Central memory CD8-positive, alpha-beta T cell (primary cell): ENCODE measurements around the gene SLC6A19.

Experiments
- ATAC-seq: fragments of 150-1000 bp; cut with Tn5 transposase; replicated peaks from 2 replicates; pipeline ENCODE4 v1.10.0; 2022; ENCODE audit warnings: mild to moderate bottlenecking, moderate FRiP score, moderate number of reproducible peaks; ENCODE audit not compliant: poor library complexity, severe bottlenecking; ENCODE audit errors: extremely low read depth
- DNase-seq, 2 donors: peaks; one replicate each; pipeline ENCODE4 v3.0.0; 2021; ENCODE audit warnings: low spot score in 2 of 2
- H3K27ac Mint-ChIP-seq: one replicate; pipeline ENCODE4 v1.8.0; 2022; ENCODE audit warnings: low read depth, mild to moderate bottlenecking, moderate library complexity, mixed read lengths
- H3K27me3 Mint-ChIP-seq: one replicate; pipeline ENCODE4 v1.8.0; 2022; ENCODE audit warnings: mixed read lengths
- H3K36me3 Mint-ChIP-seq: one replicate; pipeline ENCODE4 v1.8.0; 2022; ENCODE audit warnings: mild to moderate bottlenecking, moderate library complexity, mixed read lengths; ENCODE audit not compliant: insufficient read depth
- H3K4me1 Mint-ChIP-seq: one replicate; pipeline ENCODE4 v1.8.0; 2022; ENCODE audit warnings: mixed read lengths
- H3K4me3 Mint-ChIP-seq: one replicate; pipeline ENCODE4 v1.8.0; 2022; ENCODE audit warnings: mild to moderate bottlenecking, moderate library complexity, mixed read lengths
- H3K9me3 Mint-ChIP-seq: one replicate; pipeline ENCODE4 v1.8.0; 2022; ENCODE audit warnings: mixed read lengths

Gene SLC6A19

GRCh38 chr5:1213508-1214162 is 12.2 kb downstream of the SLC6A19 start:
- ATAC-seq (no peak), DNase-seq (no peak)
- no peaks in the 10 kb centered on the region for H3K4me1 Mint-ChIP-seq
- H3K27me3 Mint-ChIP-seq: peaks cover 21% of the 10 kb centered on the region
- no peak overlapping the region for H3K4me3 Mint-ChIP-seq
- no peak overlapping the region for H3K27ac Mint-ChIP-seq
- no peaks in the 10 kb centered on the region for H3K9me3 Mint-ChIP-seq
- no peaks in the 10 kb centered on the region for H3K36me3 Mint-ChIP-seq

GRCh38 chr5:1214163-1214935 is 13.0 kb downstream of the SLC6A19 start:
- DNase-seq (no peak), ATAC-seq (no peak)
- Mint-ChIP-seq H3K27me3 (peaks cover 28% of the 10 kb centered on the region), H3K36me3 (no peaks in the 10 kb centered on the region), H3K9me3 (no peaks in the 10 kb centered on the region), H3K4me1 (no peaks in the 10 kb centered on the region), H3K27ac (no peak overlapping the region), H3K4me3 (no peak overlapping the region)

- Mint-ChIP-seq H3K4me3 (no peak overlapping the region), H3K27ac (no peak overlapping the region), H3K9me3 (no peaks in the 10 kb centered on the region)
Observed at GRCh38 chr5:1214936-1215220, 13.5 kb downstream of the SLC6A19 start.

GRCh38 chr5:1215320-1216096 is 14.1 kb downstream of the SLC6A19 start:
- Mint-ChIP-seq H3K4me3 (no peak overlapping the region), H3K36me3 (no peaks in the 10 kb centered on the region), H3K4me1 (no peaks in the 10 kb centered on the region), H3K27me3 (peaks cover 33% of the 10 kb centered on the region), H3K27ac (no peak overlapping the region), H3K9me3 (no peaks in the 10 kb centered on the region)
- ATAC-seq (no peak), DNase-seq (no peak)

More at GRCh38 chr5:1214936-1215220, 13.5 kb downstream of the SLC6A19 start:
- H3K4me1 Mint-ChIP-seq: no peaks in the 10 kb centered on the region
- H3K27me3 Mint-ChIP-seq: peaks cover 33% of the 10 kb centered on the region
- DNase-seq: no peak
- H3K36me3 Mint-ChIP-seq: no peaks in the 10 kb centered on the region
- ATAC-seq: no peak

- Mint-ChIP-seq H3K36me3 (no peaks in the 10 kb centered on the region), H3K9me3 (no peaks in the 10 kb centered on the region), H3K4me3 (no peak overlapping the region), H3K27me3 (peaks cover 33% of the 10 kb centered on the region), H3K4me1 (no peaks in the 10 kb centered on the region), H3K27ac (no peak overlapping the region)
- DNase-seq (no peak), ATAC-seq (no peak)
Observed at GRCh38 chr5:1216211-1216917, 15.0 kb downstream of the SLC6A19 start.

GRCh38 chr5:1216918-1217295 is 15.5 kb downstream of the SLC6A19 start:
- no peak for ATAC-seq
- Mint-ChIP-seq H3K27me3 (peaks cover 33% of the 10 kb centered on the region), H3K4me1 (no peaks in the 10 kb centered on the region), H3K4me3 (no peak overlapping the region), H3K36me3 (no peaks in the 10 kb centered on the region), H3K9me3 (no peaks in the 10 kb centered on the region), H3K27ac (no peak overlapping the region)
- no peak for DNase-seq

- no peak overlapping the region for H3K4me3 Mint-ChIP-seq
- ATAC-seq (no peak), DNase-seq (no peak)
- no peaks in the 10 kb centered on the region for H3K9me3 Mint-ChIP-seq
- no peaks in the 10 kb centered on the region for H3K4me1 Mint-ChIP-seq
- no peak overlapping the region for H3K27ac Mint-ChIP-seq
- no peaks in the 10 kb centered on the region for H3K36me3 Mint-ChIP-seq
- peaks cover 33% of the 10 kb centered on the region for H3K27me3 Mint-ChIP-seq
Observed at GRCh38 chr5:1217596-1218206, 16.3 kb downstream of the SLC6A19 start.

- H3K9me3 Mint-ChIP-seq: no peaks in the 10 kb centered on the region
- DNase-seq (no peak), ATAC-seq (no peak)
- H3K36me3 Mint-ChIP-seq: no peaks in the 10 kb centered on the region
- peaks cover 33% of the 10 kb centered on the region for H3K27me3 Mint-ChIP-seq
- no peak overlapping the region for H3K4me3 Mint-ChIP-seq
- no peaks in the 10 kb centered on the region for H3K4me1 Mint-ChIP-seq
- no peak overlapping the region for H3K27ac Mint-ChIP-seq
Observed at GRCh38 chr5:1218351-1219080, 17.1 kb downstream of the SLC6A19 start.

GRCh38 chr5:1219098-1219767 is 17.8 kb downstream of the SLC6A19 start:
- DNase-seq (no peak), ATAC-seq (no peak)
- H3K9me3 Mint-ChIP-seq: no peaks in the 10 kb centered on the region
- no peaks in the 10 kb centered on the region for H3K36me3 Mint-ChIP-seq
- H3K4me3 Mint-ChIP-seq: no peak overlapping the region
- peaks cover 33% of the 10 kb centered on the region for H3K27me3 Mint-ChIP-seq
- H3K27ac Mint-ChIP-seq: no peak overlapping the region
- no peaks in the 10 kb centered on the region for H3K4me1 Mint-ChIP-seq

GRCh38 chr5:1219768-1220100 is 18.3 kb downstream of the SLC6A19 start:
- no peak overlapping the region for H3K4me3 Mint-ChIP-seq
- peaks cover 33% of the 10 kb centered on the region for H3K27me3 Mint-ChIP-seq
- DNase-seq (no peak), ATAC-seq (no peak)
- no peaks in the 10 kb centered on the region for H3K36me3 Mint-ChIP-seq
- no peaks in the 10 kb centered on the region for H3K9me3 Mint-ChIP-seq
- H3K4me1 Mint-ChIP-seq: no peaks in the 10 kb centered on the region
- H3K27ac Mint-ChIP-seq: no peak overlapping the region

GRCh38 chr5:1220351-1220750 is 19.0 kb downstream of the SLC6A19 start:
- no peaks in the 10 kb centered on the region for H3K4me1 Mint-ChIP-seq
- H3K4me3 Mint-ChIP-seq: no peak overlapping the region
- H3K27ac Mint-ChIP-seq: peak overlapping the region; percentile 62
- DNase-seq (no peak), ATAC-seq (no peak)
- H3K27me3 Mint-ChIP-seq: peaks cover 29% of the 10 kb centered on the region
- no peaks in the 10 kb centered on the region for H3K36me3 Mint-ChIP-seq
- no peaks in the 10 kb centered on the region for H3K9me3 Mint-ChIP-seq
